ENCODE results near the gene CNDP2.
A peak's percentile ranks its signal among the peaks of the same experiment; 100 is the strongest.

CNDP2 gene

DNA sequence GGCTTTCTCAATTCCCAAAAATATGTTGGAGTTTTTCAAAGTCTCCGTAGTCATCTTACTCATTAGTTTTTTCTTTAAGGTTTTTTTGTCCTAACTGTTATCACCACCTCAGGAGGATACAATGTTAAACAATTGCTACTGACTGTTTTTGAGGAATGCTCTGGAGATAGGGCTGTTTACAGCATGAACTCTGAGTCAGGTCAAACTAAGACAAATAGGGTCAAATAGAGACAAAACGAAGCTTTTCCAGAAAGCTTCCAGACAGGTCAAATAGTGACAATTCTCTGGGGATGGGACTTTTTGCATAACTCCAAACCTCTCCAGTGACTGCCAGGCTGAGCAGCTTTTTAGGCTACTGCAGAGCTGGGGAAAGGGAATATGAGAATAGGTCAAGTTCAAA, 23.9 kb upstream of the CNDP2 start:
- no peak for DNase-seq (ENCODE audit: low read depth)

DNA sequence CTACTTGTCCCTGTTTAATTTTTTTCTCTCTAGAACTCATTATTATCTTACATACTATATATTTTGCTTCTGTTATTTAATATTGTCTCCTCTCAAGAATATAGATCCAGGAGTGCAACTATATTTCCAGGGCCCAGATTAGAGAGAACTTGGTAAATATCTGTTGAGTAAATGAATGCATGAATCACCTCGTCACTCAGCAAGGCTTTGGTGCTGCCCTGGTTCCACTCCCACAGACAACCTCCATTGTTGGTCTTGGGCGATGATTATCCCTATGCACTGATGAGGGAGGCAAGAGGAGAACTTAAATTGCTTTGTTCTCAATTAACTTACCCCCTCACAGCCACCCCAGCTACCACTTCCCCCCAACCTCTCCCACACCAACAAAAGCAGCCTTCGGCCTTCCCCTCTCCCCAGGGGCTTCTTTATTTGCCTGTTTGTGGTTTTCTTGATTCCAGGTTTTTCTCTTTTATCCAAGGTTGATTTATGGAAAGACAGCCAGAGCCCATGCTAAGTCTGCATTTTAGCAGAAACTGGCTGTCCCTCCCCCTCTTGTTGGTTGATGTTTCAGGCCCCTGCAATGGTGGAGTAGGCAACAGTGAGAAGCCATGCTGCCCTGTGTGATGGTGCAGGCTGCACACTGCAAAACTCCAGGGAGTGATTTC, 22.1 kb upstream of the CNDP2 start:
- no peak for DNase-seq (ENCODE audit: low read depth)

DNA sequence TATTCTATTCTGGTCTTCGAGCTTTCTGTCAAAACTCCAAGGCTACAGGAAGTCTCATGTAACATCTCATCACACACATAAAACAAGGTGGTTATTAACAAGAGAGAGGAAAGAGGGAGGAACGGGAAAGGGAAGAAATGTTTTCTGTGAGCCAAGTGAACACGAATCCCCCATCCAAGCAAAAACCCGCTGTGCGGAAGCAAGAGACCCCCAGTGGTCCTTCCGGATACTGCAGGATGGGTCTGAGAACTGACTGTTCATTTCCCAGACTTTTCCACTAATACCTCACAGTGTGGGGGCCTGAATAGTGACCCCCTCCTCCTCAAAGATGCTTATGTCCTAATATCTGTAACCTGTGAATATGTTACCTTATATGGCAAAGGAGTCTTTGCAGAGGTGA, 20.0 kb upstream of the CNDP2 start:
- no peak for DNase-seq (ENCODE audit: low read depth)

DNA sequence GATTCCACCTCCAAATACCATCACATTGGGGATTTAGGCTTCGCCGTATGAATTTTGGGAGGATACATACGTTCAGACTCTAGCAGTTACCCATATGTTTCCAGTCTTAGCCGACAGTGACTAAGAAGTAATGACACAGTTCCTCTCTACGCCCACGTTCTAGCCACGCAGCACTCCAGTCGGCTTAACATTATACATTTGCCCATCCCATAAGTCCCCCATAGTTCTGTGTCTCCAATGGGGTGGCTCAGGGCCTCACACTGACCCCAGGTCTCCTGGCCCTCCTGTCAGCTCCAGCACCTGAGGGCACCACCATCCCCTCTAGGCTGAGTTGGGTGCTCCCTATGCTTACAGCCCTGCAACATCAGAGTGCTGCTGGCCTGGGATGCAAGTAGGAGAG, 18.4 kb upstream of the CNDP2 start:
- DNase-seq (ENCODE audit: low read depth): no peak

DNA sequence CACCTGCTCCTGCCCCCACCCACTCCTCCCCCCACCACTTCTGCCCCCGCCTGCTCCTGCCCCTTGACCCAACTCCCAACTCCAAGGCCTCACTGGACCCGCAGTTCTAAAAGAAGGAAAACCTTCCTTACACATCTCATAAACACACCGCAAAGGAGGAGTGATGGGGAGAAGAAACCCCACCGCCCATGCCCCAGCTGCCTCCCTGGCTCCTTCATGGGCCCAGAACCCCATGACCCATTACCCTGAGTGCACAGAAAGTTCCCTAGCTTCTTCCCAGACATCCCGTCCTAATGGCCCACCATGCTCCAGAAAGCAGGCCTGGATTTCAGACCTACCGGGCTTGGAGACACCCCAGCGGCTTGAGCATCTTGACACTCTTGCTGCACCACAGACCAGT, 17.8 kb upstream of the CNDP2 start:
- DNase-seq (ENCODE audit: low read depth): no peak

DNA sequence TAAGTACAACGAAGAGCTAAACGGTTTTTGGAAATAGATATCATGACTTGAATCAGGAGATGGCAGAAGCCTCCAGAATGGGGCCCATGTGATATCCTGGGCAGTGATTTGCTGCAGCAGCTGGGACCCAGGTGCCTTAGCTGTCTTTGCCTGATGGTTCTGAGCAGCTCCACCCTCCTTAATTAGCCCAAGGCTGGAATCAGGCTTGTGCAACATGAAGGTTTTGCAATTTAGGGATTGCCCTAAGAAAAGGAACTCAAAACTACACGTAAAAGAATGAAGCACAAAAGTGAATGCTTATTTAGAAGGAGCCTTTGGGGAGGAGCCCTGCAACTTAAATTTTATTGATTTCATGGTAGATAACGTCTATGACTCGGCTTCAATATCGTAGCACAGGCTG, 17.3 kb upstream of the CNDP2 start:
- DNase-seq (ENCODE audit: low read depth): no peak

DNA sequence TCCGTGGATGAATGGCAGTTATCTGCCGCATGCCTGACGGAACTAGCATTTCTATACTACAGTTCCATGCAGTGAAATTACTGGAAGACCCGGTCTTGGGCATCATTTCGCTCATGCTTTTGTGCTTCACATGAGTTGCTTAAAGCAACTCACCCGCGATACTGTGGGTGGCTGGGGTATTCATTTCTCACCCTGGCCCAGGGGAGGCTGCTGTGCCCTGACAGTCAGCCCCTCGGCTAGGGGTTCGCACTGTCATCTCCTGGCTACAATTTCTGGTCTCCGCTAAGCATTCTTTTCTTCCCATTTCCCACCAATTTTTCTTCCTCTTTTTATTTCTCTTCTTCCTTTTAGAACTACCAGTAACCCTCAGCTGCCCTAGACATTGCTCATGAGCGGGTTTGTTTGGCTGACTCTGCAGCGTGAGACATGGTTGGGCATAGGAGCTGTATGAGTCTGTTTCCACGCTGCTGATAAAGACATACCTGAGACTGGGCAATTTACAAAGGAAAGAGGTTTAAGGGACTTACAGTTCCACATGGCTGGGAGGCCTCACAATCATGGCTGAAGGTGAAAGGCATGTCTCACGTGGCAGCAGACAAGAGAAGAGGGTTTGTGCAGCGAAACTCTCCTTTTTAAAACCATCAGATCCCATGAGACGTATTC, 16.5 kb upstream of the CNDP2 start:
- DNase-seq (ENCODE audit: low read depth): no peak

DNA sequence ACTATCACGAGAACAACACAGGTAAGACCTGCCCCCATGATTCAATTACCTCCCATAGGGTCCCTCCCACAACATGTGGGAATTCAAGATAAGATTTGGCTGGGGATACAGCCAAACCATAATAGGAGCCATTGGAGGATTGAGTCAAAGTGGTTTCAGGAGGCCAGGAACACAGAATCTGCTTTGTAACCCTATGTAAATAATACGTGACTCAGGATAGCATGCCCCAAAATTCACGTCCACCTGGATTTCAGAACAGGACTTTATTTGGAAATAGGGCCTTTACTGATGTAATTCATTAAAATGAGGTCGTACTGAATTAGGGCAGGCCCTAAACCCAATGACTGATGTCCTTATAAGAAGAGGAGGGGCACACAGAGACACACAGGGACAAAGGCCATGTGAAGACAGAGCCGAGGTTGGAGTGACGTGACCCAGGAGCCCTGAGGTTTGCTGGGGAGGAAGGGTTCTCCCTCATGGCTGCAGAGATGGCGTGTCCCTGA, 16.0 kb upstream of the CNDP2 start:
- no peak for DNase-seq (ENCODE audit: low read depth)

DNA sequence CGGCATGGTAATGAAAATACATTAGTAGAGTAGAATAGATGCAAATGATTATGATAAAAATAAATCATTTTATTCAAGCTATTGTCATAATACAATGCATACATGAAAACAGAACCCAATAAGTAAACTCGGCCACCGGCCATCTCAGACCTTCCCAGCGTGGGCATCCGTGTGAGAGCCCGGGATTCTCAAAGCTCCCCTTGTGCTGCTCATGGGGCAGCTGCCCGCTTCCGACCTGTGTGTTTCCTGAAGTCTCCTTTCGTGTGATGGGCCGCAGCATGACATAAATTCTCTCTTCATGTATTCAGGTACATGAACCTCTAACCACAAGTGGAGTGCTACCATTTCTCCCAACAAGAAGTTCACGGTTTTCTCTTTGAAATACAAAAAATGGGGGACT, 13.5 kb upstream of the CNDP2 start:
- no peak for DNase-seq (ENCODE audit: low read depth)

DNA sequence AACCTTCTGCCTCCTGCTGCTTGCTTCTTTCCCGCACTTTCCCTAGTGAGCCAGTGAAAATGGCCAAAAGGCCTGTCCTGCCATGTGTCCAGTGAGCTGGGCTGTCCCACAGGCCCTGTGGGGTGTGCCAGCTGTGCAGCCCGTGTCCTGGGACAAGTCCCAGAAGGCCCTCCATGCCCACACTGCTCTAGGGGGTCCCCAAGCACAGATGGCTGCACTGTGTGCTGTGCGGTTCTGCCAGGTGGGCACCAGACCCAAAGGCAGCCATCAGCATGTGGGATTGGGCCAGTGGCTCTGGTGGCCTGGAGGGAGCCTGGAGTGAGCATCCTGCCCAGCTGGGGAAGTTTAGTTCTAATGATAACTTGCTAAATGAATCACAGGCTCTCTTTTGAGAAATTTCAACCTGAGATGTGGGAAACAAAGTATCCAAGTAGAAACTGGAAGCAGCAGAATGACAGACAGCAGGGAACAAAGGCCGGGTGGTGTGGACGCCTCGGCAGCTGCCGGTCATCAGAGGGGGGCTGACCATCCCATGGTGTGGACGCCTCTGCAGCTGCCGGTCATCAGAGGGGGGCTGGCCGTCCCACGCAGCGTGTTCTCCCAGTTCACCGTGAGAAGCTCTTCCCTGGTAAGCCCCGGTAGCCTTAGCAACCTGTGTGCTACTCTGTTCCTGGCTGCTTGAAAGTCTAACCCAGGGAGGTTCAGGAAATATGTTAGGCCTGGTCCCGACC, 9.9 kb upstream of the CNDP2 start:
- DNase-seq (ENCODE audit: low read depth): no peak

DNA sequence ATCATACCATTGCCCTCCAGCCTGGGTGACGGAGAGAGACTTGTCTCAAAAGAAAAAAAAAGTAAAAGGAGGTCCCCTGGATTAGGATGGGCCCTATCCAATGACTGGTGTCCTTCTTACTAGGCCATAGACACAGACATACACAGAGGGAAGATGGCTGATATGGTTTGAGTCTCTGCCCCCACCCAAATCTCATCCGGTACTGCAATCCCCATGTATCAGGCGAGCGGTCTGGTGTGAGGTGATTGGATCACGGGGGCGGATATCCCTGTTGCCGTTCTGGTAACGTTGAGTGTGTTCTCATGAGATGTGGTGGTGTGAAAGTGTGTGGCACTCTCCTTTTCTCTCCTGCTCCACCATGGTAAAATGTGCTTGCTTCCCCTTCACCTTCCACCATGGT, 7.8 kb upstream of the CNDP2 start:
- DNase-seq (ENCODE audit: low read depth): no peak

DNA sequence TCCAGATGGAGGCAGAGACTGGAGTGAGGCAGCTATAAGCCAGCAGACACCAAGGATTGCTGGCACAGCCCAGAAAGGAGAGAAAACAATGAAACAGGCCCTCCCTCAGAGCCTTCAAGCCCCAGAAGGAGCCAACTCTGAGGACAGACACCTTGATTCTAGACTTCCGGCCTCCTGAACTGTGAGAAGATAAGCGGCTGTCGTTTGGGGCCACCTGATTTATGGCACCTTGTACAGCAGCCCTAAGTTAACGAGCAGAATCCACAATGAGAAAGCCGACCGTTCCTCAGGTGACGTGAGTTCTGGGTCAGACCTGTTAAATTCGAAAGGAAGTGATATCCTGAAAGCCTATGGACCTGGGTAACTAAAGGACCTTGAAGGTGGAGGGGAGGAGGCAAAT, 7.3 kb upstream of the CNDP2 start:
- no peak for DNase-seq (ENCODE audit: low read depth)

DNA sequence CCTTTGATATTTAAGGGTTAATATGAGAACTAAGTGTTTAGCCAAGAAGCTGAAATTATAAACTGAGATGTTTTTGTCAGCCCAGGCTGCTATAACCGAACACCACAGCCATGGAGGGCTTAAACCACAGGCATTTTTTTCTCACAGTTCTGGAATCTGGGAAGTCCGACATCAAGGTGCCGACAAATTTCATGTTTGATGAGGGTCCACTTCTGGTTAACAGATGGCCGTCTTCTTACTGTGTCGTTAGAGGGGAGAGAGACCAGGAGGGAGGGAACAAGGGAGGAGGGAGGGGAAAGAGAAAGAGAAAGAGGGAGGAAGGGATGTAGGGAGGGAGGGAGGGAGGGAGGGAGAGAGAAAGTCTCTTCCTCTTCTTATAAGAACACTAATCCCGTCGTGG, 6.5 kb upstream of the CNDP2 start:
- DNase-seq (ENCODE audit: low read depth): no peak

DNA sequence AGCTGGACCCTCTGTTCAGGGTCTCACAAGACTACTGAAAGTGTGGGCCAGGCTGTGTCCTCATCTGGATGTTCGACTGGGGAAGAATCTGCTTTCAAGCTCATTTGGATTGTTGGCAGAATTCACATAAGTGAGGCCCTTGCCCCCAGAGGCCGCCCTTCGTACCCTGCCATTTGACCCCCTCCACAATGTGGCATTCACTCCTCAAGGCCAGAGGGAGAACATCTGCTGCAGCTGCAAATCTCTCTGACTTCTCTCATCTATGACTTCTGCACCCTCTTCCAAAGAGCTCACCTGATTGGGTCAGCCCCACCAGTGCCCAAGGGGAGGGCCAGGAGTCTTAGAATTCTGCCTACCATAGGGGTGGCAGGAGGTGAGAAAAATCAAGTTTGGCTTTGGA, 3.9 kb upstream of the CNDP2 start:
- no peak for DNase-seq (ENCODE audit: low read depth)

DNA sequence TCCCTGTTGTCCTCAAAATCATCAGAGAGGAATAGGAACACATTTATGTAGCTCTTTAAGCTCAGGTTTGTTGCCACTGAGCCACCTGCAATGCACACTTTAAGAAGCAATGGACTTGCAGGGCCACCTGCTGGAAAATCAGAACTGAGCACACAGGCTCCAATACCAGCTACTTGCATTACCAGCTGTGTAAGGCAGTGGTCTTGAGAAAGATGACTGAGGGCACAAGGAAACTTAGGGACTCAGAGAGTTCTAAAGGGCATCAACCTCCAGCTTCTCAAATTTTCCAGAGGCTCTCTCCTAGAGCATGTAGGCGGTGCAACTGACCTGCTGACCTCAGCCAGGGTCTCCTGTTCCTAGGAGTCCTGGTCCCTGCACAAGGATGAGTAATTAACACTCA, 2.5 kb upstream of the CNDP2 start:
- peak; percentile 29 for DNase-seq (ENCODE audit: low read depth)

DNA sequence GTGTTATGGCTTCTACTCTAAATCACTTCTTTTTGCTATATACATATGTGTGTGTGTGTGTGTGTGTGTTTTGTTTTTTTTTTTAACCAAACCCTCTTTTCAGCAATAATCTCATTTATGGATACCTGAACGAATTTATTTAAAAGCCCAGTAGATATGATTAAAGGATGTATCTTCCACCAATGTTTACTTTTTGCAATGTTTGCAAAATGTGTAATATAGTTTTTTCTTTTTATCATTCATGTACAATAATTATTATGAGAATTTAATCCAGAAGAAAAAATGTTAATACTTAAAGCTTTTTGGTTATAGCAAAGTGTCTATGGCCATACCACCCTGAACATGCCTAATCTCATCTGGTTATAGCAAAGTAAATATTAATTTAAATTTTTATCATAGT, 1.6 kb upstream of the CNDP2 start:
- DNase-seq (ENCODE audit: low read depth): no peak

DNA sequence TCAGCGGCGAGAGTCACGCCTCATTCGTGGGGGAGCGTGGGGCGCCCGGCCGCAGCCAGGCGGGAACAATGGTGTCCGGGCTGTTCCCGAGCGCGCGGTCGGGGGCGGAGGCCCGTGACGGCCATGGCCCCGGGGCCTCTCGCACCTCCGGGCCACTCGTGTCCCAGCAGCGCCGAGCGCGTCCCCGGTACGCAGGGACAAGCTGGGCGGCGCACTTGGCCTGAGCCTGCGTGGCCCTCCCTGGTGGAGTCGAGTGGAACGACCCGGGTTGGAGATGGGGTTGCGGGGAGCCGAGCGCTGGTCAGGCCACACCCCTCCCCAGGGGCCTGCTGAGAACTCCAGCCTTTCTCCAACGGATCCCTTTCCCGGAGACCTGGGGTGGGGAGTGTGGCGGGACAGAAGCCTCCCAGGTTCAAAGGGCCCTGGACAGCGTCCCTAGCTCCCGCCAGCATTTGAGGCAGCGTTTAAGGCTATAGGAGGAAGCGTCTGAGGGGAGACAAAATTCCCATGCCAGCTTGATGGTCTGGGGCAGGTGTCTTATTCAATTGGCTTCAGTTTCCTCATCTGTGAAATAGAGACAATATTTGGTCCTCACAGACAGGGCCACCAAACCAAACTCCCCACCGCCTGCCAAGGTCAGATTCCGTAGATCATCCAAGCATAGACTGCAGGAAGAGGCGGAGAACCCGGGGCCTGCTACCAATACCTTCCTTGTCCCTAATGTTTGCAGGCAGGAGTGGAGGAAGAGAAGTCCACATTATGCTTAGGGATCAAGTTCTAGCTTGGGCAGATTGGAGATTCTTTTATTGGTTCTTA, 553 bp downstream of the CNDP2 start:
- DNase-seq (ENCODE audit: low read depth): no peak

DNA sequence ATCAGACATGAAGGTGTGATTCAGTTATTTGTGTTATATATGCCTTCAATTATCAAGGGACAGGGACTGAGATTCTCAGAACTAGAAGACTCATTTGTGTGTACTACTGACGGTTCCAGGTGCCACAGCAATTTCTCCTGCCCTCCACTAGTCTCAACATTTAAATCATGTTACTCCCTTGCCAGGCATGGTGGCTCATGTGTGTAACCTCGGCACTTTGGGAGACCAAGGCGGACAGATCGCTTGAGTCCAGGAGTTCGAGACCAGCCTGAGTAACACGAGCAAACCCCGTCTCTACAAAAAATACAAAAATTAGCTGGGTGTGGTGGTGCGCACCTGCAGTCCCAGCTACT, 1.1 kb downstream of the CNDP2 start:
- DNase-seq (ENCODE audit: low read depth): no peak

DNA sequence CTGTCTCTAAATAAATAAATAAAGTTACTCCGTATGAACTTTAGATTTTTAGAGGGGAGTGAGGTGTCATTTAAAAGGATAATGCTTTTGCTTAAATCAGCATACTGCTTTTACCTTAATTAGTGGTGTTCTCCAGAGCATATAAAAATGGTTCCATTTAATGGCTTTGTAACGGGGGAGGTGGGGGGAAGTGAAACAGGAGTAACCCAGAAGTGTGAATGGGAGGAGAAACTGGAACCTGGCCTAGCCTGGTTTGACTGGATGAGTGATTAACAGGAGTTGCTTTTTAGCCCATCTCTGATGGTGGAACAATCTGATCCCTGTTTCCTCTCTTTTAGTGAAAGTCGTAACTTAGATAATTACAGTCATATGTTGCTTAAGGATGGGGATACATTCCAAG, 1.6 kb downstream of the CNDP2 start:
- no peak for DNase-seq (ENCODE audit: low read depth)

DNA sequence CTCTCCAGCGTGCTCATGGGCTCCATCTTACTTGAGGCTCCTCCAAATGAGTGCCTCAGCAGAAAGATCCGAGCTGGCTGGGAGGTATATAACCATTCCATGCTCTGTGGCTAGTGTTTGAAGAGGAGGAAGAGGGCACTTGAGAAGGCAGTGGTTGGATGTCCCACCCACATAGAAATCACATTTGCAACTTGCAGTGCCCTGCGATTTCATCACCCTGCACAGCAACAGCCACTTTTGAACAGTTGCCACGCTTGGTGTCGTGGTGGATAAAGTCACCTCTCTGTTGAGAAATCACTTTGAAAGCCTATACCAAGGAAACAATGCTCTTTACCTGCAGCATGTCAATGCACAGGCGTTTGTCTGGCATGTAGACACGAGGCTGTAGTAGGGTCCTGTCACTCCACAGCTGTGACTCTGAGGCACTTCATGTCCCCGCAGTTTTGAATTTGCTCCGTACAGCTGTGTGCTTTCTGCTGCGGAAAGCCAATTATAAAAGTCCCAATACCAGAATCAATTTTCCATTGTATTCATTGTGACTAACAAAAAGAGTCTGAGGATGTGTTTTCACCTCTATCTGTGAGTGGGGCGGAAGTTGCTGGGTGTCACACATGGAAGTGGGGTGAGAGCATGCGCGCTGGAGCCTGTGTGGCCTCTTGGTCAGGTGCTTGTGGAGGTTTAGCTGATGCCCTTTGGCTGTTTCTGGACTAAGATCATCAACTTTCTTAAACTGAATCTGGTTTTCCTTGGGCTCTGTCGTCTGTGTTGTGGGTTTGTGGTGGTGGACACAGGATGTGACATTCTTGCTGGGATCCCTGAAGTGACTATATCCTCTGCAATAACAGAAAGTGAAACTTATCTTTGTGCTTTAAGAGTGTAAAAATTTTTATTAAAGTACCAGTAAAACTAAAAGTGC, 2.8 kb downstream of the CNDP2 start:
- peak; percentile 75 for DNase-seq (ENCODE audit: low read depth)

DNA sequence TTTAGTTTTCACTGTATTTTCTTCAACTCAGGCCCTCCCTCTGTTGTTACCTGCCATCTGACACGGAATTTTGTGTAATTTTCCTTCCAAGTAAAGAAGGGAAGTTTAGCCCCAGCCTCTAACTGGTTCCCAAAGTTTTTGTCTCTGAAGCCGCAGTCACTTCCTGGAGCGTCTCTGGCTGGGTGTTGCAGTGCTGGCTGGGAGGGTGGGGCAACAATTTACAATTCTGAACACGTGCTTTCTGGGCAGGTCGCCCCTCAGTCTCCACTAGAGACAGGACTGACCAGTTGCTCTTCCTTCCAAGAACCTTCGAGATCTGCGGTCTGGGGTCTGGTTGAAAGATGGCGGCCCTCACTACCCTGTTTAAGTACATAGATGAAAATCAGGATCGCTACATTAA, 3.5 kb downstream of the CNDP2 start:
- DNase-seq (ENCODE audit: low read depth): peak; percentile 18

DNA sequence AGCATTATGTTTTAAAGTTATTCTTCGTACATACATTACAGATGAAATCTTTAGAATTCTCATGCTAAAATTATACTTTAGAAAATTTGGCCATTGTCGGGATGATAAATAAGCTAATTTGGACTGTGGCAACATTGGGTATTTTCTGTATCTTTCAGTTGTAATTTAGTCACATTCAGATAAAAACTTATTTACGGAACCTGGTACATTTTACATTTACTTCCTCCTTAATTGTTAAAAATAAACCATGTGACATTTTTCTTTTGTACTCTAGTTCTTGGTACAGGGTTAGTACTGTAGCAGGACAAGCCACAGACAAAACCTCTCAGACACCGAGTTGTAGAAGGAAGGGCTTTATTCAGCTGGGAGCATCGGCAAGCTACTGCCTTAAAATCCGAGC, 4.2 kb downstream of the CNDP2 start:
- DNase-seq (ENCODE audit: low read depth): no peak
